Hepatocyte (in vitro differentiated cells): ENCODE data around the gene SMARCA2. TPM values are rescaled to one million over a fixed set of nuclear protein-coding genes. Genes with fewer than 3 reads are reported as not detected.

ENCODE experiments used
- DNase-seq: peaks from one replicate; pipeline ENCODE4 v3.0.0-alpha.2; 2016; ENCODE audit warnings: low spot score
- H2AFZ ChIP-seq: fragments of 200-600 bp; sonication (generic); 2 replicates; pipeline ENCODE4 v1.6.0; 2016; ENCODE audit warnings: antibody characterized with exemption, mild to moderate bottlenecking
- H3K27ac ChIP-seq: fragments of 200-600 bp; sonication (generic); 2 replicates; pipeline ENCODE4 v1.5.1; 2016; ENCODE audit warnings: mild to moderate bottlenecking
- H3K27me3 ChIP-seq: fragments of 200-600 bp; sonication (generic); 2 replicates; pipeline ENCODE4 v1.6.1; 2016
- H3K36me3 ChIP-seq: fragments of 200-600 bp; sonication (generic); replicated peaks from 2 replicates; pipeline ENCODE4 v1.5.1; 2016; ENCODE audit warnings: low read depth; ENCODE audit not compliant: insufficient read depth
- H3K4me1 ChIP-seq: fragments of 200-600 bp; sonication (generic); 2 replicates; pipeline ENCODE4 v1.5.1; 2016; ENCODE audit warnings: mild to moderate bottlenecking, moderate library complexity; ENCODE audit not compliant: insufficient read depth
- H3K4me2 ChIP-seq: fragments of 200-600 bp; sonication (generic); 2 replicates; pipeline ENCODE4 v1.6.0; 2016
- H3K4me3 ChIP-seq: fragments of 200-600 bp; sonication (generic); 2 replicates; pipeline ENCODE4 v1.5.1; 2016; ENCODE audit warnings: mild to moderate bottlenecking
- H3K79me2 ChIP-seq: fragments of 200-600 bp; sonication (generic); 2 replicates; pipeline ENCODE4 v1.6.0; 2017; ENCODE audit warnings: mild to moderate bottlenecking
- H3K9me2 ChIP-seq: fragments of 200-600 bp; sonication (generic); replicated peaks from 2 replicates; pipeline ENCODE4 v1.6.0; 2017; ENCODE audit warnings: mild to moderate bottlenecking; ENCODE audit not compliant: insufficient read depth
- H3K9me3 ChIP-seq: fragments of 200-600 bp; sonication (generic); 2 replicates; pipeline ENCODE4 v1.5.1; 2016; ENCODE audit warnings: low read depth, mild to moderate bottlenecking
- H4K20me1 ChIP-seq: fragments of 200-600 bp; sonication (generic); 2 replicates; pipeline ENCODE4 v1.6.0; 2016; ENCODE audit warnings: mild to moderate bottlenecking; ENCODE audit not compliant: insufficient read depth, poor library complexity, severe bottlenecking
- EZH2 ChIP-seq: fragments of 200-600 bp; sonication (generic); IDR thresholded peaks from 2 replicates; pipeline ENCODE4 v1.6.1; 2016; ENCODE audit warnings: antibody characterized with exemption, mild to moderate bottlenecking, borderline replicate concordance
- EZH2phosphoT487 ChIP-seq: fragments of 200-600 bp; sonication (generic); IDR thresholded peaks from one replicate; pipeline ENCODE4 v1.6.1; 2018; ENCODE audit warnings: antibody characterized with exemption, mild to moderate bottlenecking, low read depth, moderate library complexity; ENCODE audit not compliant: unreplicated experiment, severe bottlenecking
- WGBS: methylation state at CpG from one replicate; pipeline ENCODE4 v1.1.6; 2016; ENCODE audit warnings: low lambda C conversion rate; ENCODE audit errors: missing lambda C conversion rate; 5-methylcytosine and 5-hydroxymethylcytosine counted together
- polyA plus RNA-seq: library from polyadenylated mRNA; unstranded; fragments of >200 nt; fragmentation: Nextera tagmentation; extraction: Ambion mirVana; gene quantifications from 2 replicates; pipeline ENCODE4 v1.2.1, GENCODE V29; 2016
- total RNA-seq: library from RNA; depleted of rRNA; stranded (reverse); fragments of >200 nt; gene quantifications from 2 replicates; pipeline ENCODE4 v1.2.3, GENCODE V29; 2014
- TF ChIP-seq, protein P1 (sequence below): fragments of 200-600 bp; sonication (generic); IDR thresholded peaks from 2 replicates; pipeline ENCODE4 v1.5.1; 2016; ENCODE audit warnings: antibody characterized with exemption, mild to moderate bottlenecking; ENCODE audit not compliant: poor library complexity

SMARCA2 gene
- total and polyA plus RNA-seq, 2 experiments from 2014 or later = 39.9 to 65.3 TPM

DNA sequence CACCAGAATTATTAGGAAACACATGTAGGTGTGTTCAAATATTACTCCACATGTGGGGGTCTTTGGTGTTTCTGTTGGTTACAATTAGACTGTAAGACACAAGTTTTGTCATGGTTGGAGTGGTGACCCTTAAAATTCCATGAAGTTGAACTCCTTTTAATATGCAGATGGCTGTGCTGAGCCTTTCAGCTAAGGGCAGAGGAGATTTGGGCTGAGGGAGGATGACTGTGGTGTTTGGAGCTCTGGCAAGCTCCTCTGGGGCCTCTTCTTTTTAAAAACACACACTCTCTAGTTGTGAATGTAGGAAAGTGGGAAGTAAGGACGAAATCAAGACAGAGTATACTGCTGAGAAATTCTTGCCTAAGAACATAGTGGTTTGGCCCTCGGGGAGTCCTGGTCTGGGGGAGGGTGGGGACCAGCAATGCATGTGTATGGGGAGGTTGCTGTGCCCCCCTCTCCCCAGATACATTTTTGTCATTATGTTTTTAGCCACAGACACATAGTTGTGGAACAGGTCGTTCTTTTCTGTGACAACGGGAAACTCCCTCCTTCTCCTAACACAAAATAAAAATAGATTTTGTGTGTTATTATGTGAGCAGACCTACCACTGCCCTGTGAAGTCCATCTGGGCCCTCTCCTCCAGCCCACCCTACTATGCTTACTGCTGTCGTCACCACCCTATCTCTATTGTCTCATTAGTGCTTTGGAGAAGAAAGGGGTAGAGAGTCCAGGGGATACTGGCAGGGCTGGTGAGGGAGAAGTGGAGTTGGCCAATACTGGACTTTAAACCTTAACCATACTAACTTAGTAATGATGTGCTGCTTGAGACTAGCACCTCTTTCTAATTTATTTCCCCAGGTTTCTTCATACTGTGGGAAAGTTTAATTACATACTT lies 10.0 kb downstream of the SMARCA2 start:
- Histone ChIP-seq H2AFZ (no peak overlapping the region), H3K79me2 (peaks cover 97% of the 10 kb centered on the region), H3K36me3 (no peaks in the 10 kb centered on the region), H3K9me3 (no peaks in the 10 kb centered on the region), H3K27me3 (no peaks in the 10 kb centered on the region), H3K4me1 (peaks cover 13% of the 10 kb centered on the region), H3K9me2 (no peaks in the 10 kb centered on the region), H4K20me1 (peaks cover 7% of the 10 kb centered on the region), H3K4me2 (no peak overlapping the region), H3K27ac (peak overlapping the region; percentile 8), H3K4me3 (no peak overlapping the region)
- 90% methylated on average over 5 of the region's 5 CpGs for WGBS
- no peak for DNase-seq
- TF ChIP-seq, protein P1, sequence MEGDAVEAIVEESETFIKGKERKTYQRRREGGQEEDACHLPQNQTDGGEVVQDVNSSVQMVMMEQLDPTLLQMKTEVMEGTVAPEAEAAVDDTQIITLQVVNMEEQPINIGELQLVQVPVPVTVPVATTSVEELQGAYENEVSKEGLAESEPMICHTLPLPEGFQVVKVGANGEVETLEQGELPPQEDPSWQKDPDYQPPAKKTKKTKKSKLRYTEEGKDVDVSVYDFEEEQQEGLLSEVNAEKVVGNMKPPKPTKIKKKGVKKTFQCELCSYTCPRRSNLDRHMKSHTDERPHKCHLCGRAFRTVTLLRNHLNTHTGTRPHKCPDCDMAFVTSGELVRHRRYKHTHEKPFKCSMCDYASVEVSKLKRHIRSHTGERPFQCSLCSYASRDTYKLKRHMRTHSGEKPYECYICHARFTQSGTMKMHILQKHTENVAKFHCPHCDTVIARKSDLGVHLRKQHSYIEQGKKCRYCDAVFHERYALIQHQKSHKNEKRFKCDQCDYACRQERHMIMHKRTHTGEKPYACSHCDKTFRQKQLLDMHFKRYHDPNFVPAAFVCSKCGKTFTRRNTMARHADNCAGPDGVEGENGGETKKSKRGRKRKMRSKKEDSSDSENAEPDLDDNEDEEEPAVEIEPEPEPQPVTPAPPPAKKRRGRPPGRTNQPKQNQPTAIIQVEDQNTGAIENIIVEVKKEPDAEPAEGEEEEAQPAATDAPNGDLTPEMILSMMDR = no peak
- TF ChIP-seq EZH2 (no peak), EZH2phosphoT487 (no peak)

DNA sequence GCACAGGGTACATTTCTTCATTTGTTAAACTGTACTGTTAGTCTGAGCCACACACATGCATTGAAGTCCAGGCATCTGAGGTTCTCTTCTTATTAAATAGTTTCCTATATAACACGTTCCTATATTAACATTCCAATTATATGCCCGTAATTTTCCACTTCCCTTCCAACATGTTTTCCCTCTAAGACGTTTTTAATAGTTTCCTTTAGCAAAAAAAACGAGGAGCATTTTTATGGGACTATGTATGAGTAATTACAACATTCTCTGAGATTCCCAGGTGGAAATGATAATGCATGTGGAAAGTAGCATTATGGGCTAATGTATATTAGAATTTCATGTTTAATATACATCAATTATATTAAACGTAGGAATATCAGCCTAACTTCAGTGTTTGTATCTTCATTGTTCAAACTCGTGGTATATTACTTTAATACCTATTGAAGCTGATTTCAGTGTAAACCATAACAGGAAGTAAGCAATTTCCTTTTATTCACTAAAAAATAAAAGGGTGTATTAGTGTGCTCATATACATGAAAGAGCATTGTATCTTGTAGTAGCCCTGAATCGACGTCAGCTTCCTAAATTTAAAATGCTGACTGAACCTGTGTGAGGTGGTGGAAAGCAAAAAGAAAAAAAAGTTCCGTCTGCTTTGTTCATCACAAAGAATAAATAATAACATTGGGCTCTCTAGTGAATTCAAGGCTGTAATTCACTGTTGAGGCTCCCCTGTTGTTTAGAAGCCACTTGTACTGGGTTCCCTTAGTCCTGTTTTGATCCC lies 11.3 kb downstream of the SMARCA2 start:
- no peaks in the 10 kb centered on the region for H3K9me2 ChIP-seq

DNA sequence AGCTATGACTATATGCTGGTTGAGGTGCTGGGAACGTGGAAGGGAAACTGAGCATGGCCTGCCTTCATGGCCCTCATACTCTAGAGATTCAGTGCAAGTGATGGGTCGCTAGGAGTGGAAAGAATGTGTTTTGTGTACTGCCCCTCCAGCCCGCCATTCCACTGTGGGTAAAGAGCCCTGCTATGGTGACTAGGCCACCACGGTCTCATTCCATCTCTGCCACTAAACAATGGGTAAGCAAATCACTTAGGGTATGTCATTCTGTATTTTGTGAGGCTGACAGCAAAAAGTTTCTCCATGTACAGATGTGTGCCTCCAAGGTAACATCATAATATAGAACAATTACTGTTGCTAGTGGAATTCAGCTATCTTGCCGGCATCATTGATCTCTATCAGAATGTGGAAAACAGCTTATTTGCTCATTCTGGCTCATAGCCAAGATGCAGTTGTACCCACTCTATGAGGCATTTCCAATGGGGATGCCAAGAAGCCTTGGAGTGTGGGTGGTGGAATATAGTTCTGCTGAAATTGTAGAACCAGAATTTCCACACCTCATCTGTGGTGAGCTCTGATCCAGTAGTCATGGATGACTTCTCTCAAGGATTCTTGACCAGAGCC lies 12.5 kb downstream of the SMARCA2 start:
- no peaks in the 10 kb centered on the region for H3K9me2 ChIP-seq
- H2AFZ ChIP-seq = no peak overlapping the region
- H3K9me3 ChIP-seq = no peaks in the 10 kb centered on the region
- no peak overlapping the region for H3K27ac ChIP-seq
- peaks cover 10% of the 10 kb centered on the region for H3K4me1 ChIP-seq
- peaks cover 77% of the 10 kb centered on the region for H3K79me2 ChIP-seq
- H3K36me3 ChIP-seq = no peaks in the 10 kb centered on the region
- peaks cover 5% of the 10 kb centered on the region for H4K20me1 ChIP-seq
- H3K4me2 ChIP-seq = no peak overlapping the region
- H3K4me3 ChIP-seq = no peak overlapping the region
- DNase-seq = no peak
- TF ChIP-seq, protein P1 = no peak
- no peak for TF ChIP-seq EZH2
- no peaks in the 10 kb centered on the region for H3K27me3 ChIP-seq
- WGBS = 91% methylated on average over 5 of the region's 5 CpGs

More for the DNA sequence above, 11.3 kb downstream of the SMARCA2 start:
- Histone ChIP-seq H3K9me3 (no peaks in the 10 kb centered on the region), H4K20me1 (peaks cover 5% of the 10 kb centered on the region), H3K79me2 (peaks cover 90% of the 10 kb centered on the region), H3K4me2 (no peak overlapping the region), H3K4me3 (no peak overlapping the region), H3K36me3 (no peaks in the 10 kb centered on the region), H3K27ac (no peak overlapping the region), H2AFZ (no peak overlapping the region), H3K4me1 (peaks cover 13% of the 10 kb centered on the region), H3K27me3 (no peaks in the 10 kb centered on the region)
- TF ChIP-seq, protein P1 = no peak
- TF ChIP-seq EZH2 (no peak), EZH2phosphoT487 (no peak)
- WGBS = 62% methylated on average over 9 of the region's 9 CpGs
- DNase-seq = no peak
